HG02571 (cell line): Measurements from ENCODE around the gene MOB1B.

Experiments
- ATAC-seq: cut with Tn5 transposase; IDR thresholded peaks from one replicate; pipeline ENCODE4 v1.9.1; 2021; ENCODE audit warnings: mild to moderate bottlenecking, moderate library complexity; ENCODE audit not compliant: unreplicated experiment

Gene MOB1B

DNA sequence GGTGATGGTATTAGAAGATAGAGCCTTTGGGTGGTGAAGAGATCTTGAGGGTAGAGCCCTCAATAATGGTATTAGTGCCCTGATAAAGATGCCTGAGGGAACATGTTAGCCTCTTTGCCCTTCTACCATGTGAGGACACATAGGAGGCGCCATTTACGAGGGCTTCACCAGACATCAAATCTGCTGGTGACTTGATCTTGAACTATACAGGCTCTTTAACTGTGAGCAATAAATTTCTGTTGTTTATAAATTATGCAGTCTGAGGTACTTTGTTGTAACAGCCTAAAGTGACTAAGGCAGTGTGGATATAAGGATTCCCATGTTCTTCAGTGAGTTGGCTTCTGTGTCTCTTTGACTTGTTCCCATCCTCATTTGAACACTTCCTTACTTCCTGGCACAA is 11.8 kb downstream of the MOB1B start:
- ATAC-seq: no peak

GRCh38 chr4:70914631-70915030 is 12.5 kb downstream of the MOB1B start:
- ATAC-seq: no peak

- no peak for ATAC-seq
Measured at GRCh38 chr4:70915036-70915815, 13.1 kb downstream of the MOB1B start.

- no peak for ATAC-seq
Measured at GRCh38 chr4:70915874-70916559, 13.8 kb downstream of the MOB1B start.

DNA sequence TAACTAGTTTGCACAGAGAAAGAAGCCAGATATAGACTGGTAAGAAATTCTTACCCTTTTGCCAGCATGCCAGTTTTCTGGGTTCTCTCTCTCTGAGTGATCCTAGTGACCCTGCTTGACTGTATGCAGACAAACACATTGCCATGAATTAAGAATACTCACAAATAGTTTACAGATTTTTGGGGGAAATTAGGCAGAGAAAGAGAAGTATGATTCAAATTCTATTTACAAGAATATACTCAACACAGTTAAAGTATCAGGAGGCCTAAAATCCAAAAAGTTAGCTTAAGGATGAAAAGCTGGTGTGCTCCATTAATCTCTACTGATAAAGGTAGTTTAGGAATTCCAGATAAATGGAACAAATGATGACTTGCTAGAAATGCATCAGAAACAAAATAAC is 18.4 kb downstream of the MOB1B start:
- no peak for ATAC-seq

- no peak for ATAC-seq
Measured at GRCh38 chr4:70925418-70925817, 23.2 kb downstream of the MOB1B start.

DNA sequence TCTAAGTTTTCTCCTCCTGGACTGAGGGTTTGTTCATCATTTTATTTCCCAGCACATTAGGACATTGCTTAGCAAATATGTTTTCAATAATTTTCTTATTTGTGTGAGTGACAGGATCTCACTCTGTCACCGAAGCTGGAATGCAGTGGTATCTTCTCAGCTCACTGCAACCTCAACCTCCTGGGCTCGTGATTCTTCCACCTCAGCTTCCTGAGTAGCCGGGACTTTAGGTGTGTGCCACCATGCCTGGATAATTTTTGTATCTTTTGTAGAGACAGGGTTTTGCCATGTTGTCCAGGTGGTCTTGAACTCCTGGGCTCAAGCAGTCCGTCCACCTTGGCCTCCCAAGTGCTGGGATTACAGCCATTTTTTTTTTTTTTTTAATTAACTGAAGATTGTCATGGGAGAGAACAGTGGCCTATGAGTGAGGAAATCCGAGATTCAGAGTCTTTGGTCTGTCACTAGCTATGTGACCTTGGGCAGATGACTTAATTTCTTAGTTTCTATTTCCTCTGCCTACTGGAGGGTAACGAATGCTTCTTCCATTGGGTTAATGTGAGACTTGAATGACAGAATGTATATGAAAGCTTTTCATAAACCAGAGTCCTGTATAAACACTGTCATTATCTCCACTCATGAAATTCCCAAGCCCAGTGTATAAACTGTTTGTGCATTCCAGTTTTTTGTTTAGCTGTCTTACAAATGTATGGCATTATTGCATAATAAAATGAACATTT is 23.9 kb downstream of the MOB1B start:
- peak; percentile 72 for ATAC-seq

- ATAC-seq: peak; percentile 40
Measured at GRCh38 chr4:70927502-70928137, 25.5 kb downstream of the MOB1B start.

DNA sequence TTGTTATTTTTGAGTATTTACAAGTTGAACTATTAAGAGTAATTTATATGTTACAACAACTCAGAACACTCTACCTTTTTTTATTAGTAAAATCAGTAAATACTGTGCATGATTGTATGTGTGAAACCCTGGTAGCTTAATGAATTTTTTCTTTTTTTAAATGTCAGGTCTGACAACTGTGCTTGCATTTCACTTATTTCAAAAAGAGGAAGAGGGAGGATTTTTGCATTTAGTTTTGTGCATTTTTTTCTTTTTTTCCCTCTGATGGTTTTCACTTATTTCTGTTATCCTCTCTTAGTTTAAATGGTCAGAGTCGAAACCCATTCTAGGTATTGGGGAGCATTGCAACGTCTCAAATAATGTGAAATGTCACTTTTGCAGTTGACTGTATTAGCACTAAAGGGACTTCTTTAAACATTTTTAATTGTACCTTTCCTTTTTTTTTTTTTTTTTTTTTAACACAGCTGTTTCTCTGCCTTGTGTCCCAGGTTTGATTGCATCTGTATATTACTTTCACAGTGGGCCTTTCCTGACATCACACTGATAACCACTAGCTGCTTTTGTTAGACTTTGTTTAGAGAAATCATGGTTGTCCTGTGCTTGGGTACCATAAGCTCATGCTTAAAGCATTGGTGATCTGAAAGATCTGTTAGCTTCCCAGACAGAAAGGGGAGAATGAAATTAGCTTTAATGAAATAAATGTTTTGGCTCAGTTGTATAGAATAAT is 28.5 kb downstream of the MOB1B start:
- no peak for ATAC-seq

DNA sequence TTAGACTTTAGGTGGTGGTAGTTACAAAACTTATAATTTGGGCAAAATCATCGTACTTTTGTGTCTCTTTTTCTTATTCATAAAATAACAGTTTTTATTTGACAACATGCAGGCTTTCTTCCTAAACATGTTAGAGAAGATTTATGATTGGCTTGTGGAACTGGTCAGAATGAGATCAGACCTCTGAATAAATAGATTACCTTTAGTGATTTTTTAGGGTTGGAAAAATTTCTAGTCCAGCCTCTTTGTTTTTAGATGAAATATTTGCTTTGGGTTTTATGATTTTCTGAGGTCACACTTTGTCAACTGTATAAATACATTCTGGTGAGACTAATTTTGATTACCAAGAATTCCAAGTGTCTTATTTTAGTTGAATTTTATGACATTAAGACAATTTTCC is 29.2 kb downstream of the MOB1B start:
- no peak for ATAC-seq

DNA sequence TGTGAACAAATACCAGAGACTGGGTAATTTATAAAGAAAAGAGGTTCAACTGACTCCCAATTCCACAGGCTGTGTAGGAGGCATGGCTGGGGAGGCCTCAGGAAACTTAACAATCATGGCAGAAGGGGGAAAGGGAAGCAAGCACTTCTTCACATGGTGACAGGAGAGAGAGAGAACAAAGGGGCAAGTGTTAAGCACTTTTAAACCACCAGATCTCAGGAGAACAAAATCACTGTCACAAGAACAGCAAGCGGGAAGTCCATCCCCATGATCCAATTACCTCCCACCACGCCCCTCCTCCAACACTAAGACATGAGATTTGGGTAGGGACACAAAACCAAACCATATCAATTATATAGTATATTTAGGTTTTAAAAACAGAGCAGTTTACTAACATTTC is 30.8 kb downstream of the MOB1B start:
- no peak for ATAC-seq

- ATAC-seq: no peak
Measured at GRCh38 chr4:70935038-70935695, 33.0 kb downstream of the MOB1B start.

- ATAC-seq: no peak
Measured at GRCh38 chr4:70936200-70936787, 34.1 kb downstream of the MOB1B start.

DNA sequence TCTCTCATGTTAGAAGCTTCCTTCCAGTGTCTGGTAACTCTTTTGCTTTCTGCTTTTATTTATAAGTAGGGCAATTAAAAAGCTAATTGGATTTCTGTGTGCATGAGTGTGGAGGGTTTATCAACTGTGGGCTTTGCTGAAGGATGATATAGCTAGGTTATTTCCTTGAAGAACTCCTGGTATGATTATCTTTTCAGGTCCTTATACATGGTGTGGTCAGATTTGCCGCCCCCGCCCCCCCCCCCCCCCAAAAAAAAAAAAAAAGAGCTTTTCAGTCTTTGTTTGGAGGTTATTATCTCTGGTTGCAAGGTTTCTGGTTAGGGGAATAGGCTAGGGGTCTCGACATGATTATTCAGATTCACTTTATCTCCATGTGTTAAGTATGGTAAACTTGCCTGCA is 35.9 kb downstream of the MOB1B start:
- no peak for ATAC-seq

- ATAC-seq: no peak
Measured at GRCh38 chr4:70940134-70940533, 38.0 kb downstream of the MOB1B start.

DNA sequence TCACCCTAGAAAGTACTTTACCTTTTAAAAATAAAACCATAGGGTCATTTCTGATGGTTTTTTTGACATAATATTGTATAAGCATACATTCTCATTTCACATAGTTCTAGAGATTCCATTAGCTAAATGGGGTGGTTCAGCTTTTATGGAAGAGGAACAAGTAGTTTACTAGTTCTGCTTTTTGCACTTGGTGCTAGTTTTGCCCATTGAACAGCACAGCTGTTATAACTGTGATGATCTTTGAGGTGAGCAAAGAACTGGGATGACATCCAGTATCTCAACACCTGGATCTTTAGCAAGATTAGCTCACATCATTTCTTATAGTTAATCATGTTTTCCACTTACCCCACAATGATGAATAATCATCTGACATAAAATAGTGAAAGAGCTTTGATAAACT is 40.9 kb downstream of the MOB1B start:
- peak; percentile 57 for ATAC-seq

DNA sequence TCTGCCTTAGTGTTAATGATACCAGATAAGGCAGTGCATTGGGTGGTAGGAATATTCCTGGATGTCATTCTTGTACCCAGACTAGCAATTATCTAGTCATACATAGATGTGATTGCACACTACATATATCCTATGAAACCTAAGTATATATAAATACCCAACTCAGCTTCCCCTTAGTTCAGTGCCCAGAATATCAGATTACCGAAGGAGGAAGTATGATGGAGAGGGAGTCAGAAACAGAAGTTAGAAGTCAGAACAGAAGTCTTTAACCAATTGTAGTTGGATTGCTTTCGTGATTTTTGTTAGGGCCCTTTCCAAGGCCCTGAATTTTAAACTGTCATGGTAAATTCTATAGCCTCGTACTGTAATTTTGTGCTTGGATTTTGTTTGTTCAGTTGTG is 42.9 kb downstream of the MOB1B start:
- no peak for ATAC-seq

DNA sequence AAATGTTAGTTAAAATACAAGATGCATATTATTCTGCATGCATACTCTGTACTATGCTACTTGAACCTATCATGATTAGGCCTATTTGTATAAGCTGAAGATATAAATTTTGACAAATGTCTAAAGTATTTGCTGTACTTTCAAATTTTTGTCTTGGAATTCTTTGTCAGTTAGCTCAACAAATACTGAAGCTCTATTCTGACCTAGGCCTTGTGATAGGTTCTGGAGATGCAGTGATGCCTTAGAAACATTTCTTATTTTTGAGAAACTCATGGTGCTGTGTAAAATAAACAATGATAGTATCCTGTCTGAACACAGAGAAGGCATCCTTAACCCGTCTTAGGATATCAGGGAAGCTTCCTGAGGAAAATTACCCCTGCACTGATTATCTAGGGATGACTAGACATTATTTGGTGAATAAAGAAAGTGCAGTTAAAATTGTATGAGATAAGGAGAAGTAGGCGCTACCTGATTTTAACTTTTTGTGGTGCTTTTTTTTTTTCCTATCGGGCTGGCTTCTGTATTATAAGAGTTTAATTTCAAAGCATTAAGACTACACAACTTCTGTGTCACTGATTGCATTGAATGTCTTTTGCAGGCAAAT is 43.4 kb downstream of the MOB1B start:
- no peak for ATAC-seq

DNA sequence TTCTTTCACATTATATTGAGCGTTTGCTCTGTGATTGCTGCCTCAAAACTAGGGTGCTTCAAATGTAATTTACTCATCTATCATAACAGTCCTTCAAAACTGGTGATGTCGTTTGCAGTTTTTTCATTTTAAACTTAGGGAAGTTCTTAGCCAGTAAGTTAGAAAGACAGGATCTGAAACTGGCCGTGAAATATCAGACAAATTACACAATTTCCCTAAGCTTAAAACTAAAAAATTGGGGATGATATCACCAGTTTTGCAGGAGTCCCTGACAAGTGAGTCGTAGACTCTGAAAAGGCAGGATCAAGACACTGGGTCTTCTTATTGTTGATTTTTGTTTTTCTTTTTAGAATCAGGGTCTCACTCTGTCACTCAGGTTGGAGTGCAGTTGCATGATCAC is 44.8 kb downstream of the MOB1B start:
- ATAC-seq: no peak
